IMR-90 (cell line): ENCODE data around the gene CNGB1. TPM values are rescaled to one million over a fixed set of nuclear protein-coding genes. Genes with fewer than 3 reads are reported as not detected.

Experiments used
- ATAC-seq: fragments of 200-7000 bp; cut with Tn5 transposase; 2 replicates; pipeline ENCODE4 v1.9.1; 2020; ENCODE audit warnings: low read depth, mild to moderate bottlenecking, moderate library complexity
- BruUV-seq: library from RNA; stranded (reverse); fragments of 400-500 nt; replicated peaks from 2 replicates; lab custom pipeline; 2021; lab: Mats Ljungman, UMichigan
- CTCF ChIA-PET: fragments of 300-600 bp; formaldehyde crosslinking; extraction: SDS; loops from one replicate; lab custom pipeline; 2021; ENCODE audit warnings: antibody characterized with exemption; lab: Yijun Ruan, JAX
- POLR2A ChIA-PET: fragments of 300-600 bp; sonication (Branson Sonifier 250); formaldehyde crosslinking; loops from one replicate; lab custom pipeline; 2022; ENCODE audit warnings: antibody characterized with exemption; ENCODE audit not compliant: unreplicated experiment; lab: Charles Lee
- DNase-seq: peaks from one replicate; pipeline ENCODE4 v3.0.0; 2013
- H2AFZ ChIP-seq: replicated peaks from 2 replicates; pipeline ENCODE3; 2013; ENCODE audit warnings: low read length, mild to moderate bottlenecking; ENCODE audit not compliant: poor library complexity
- H2AK5ac ChIP-seq: 2 replicates; pipeline ENCODE4 v1.6.1; 2013; ENCODE audit warnings: low read depth, low read length, inconsistent platforms
- H2AK9ac ChIP-seq: replicated peaks from 2 replicates; pipeline ENCODE3; 2013; ENCODE audit warnings: mild to moderate bottlenecking, low read depth, low read length, moderate library complexity; ENCODE audit not compliant: poor library complexity
- H2BK120ac ChIP-seq: 2 replicates; pipeline ENCODE4 v1.6.1; 2013; ENCODE audit warnings: low read depth, low read length, inconsistent platforms
- H2BK15ac ChIP-seq: 3 replicates; pipeline ENCODE4 v1.6.1; 2013; ENCODE audit warnings: low read depth, low read length, inconsistent platforms
- H2BK20ac ChIP-seq: 2 replicates; pipeline ENCODE4 v1.6.1; 2013; ENCODE audit warnings: low read depth, mild to moderate bottlenecking, inconsistent platforms, low read length, moderate library complexity
- H2BK5ac ChIP-seq: 2 replicates; pipeline ENCODE4 v1.6.1; 2013; ENCODE audit warnings: mild to moderate bottlenecking, low read depth, low read length, inconsistent platforms; ENCODE audit not compliant: poor library complexity, severe bottlenecking
- H3K14ac ChIP-seq: replicated peaks from 2 replicates; pipeline ENCODE4 v1.6.1; 2013; ENCODE audit warnings: low read depth, low read length, inconsistent platforms
- H3K18ac ChIP-seq: 2 replicates; pipeline ENCODE4 v1.6.1; 2013; ENCODE audit warnings: low read depth, low read length, control low read depth
- H3K23ac ChIP-seq: 2 replicates; pipeline ENCODE4 v1.6.1; 2013; ENCODE audit warnings: low read depth, low read length, inconsistent platforms
- H3K27ac ChIP-seq: 2 replicates; pipeline ENCODE4 v1.5.1; 2013; ENCODE audit warnings: mild to moderate bottlenecking, control low read depth, low read length; ENCODE audit not compliant: insufficient read depth
- H3K27me3 ChIP-seq: 2 replicates; pipeline ENCODE4 v1.6.1; 2013; ENCODE audit warnings: low read length; ENCODE audit not compliant: control insufficient read depth, insufficient read depth
- H3K36me3 ChIP-seq: 2 replicates; pipeline ENCODE4 v1.6.1; 2013; ENCODE audit warnings: low read length, mixed read lengths; ENCODE audit not compliant: control insufficient read depth, insufficient read depth
- H3K4ac ChIP-seq: 2 replicates; pipeline ENCODE4 v1.6.1; 2013; ENCODE audit warnings: low read depth, low read length, inconsistent platforms
- H3K4me1 ChIP-seq: 2 replicates; pipeline ENCODE4 v1.6.1; 2013; ENCODE audit warnings: low read length, mixed read lengths; ENCODE audit not compliant: control insufficient read depth, insufficient read depth
- H3K4me2 ChIP-seq: 2 replicates; pipeline ENCODE4 v1.6.1; 2013; ENCODE audit warnings: low read depth, mild to moderate bottlenecking, control low read depth, low read length, moderate library complexity
- H3K4me3 ChIP-seq: 2 replicates; pipeline ENCODE4 v1.5.1; 2013; ENCODE audit warnings: low read depth, mild to moderate bottlenecking, control low read depth, low read length, moderate library complexity; ENCODE audit not compliant: insufficient read depth
- H3K56ac ChIP-seq: 2 replicates; pipeline ENCODE4 v1.6.1; 2013; ENCODE audit warnings: low read length, inconsistent platforms; ENCODE audit not compliant: insufficient read depth; ENCODE audit errors: extremely low read depth
- H3K79me1 ChIP-seq, 2 experiments: 2 replicates each; pipeline ENCODE4 v1.6.1; 2013; ENCODE audit warnings: low read length in 2 of 2, inconsistent platforms in 1 of 2, low read depth in 1 of 2
- H3K9ac ChIP-seq: 2 replicates; pipeline ENCODE4 v1.6.1; 2013; ENCODE audit warnings: low read depth, low read length, control low read depth
- H3K9me1 ChIP-seq: 2 replicates; pipeline ENCODE4 v1.6.1; 2013; ENCODE audit warnings: low read length, inconsistent platforms; ENCODE audit not compliant: insufficient read depth
- H3K9me3 ChIP-seq: 2 replicates; pipeline ENCODE4 v1.6.1; 2013; ENCODE audit warnings: low read length; ENCODE audit not compliant: control insufficient read depth, insufficient read depth
- H4K20me1 ChIP-seq: 2 replicates; pipeline ENCODE4 v1.6.1; 2013; ENCODE audit warnings: low read length, inconsistent platforms; ENCODE audit not compliant: insufficient read depth
- H4K5ac ChIP-seq: 2 replicates; pipeline ENCODE4 v1.6.1; 2013; ENCODE audit warnings: mild to moderate bottlenecking, low read depth, low read length, control low read depth
- H4K8ac ChIP-seq, 2 experiments: 2 replicates each; pipeline ENCODE4 v1.6.1; 2013; ENCODE audit warnings: low read depth in 2 of 2, low read length in 2 of 2, control low read depth in 1 of 2, inconsistent platforms in 1 of 2
- H4K91ac ChIP-seq: 2 replicates; pipeline ENCODE4 v1.6.1; 2013; ENCODE audit warnings: low read depth, low read length, inconsistent platforms; ENCODE audit not compliant: insufficient read depth
- BHLHE40 ChIP-seq: fragments of 150-350 bp; IDR thresholded peaks from 2 replicates; pipeline ENCODE4 v1.6.1; 2016; ENCODE audit warnings: mild to moderate bottlenecking, low read depth, low read length
- CTCF ChIP-seq: conservative IDR thresholded peaks from 2 replicates; pipeline ENCODE4 v1.5.1; 2012; ENCODE audit warnings: mild to moderate bottlenecking, low read depth, low read length, improper control_type of control experiment
- FOS ChIP-seq: fragments of 150-350 bp; IDR thresholded peaks from 2 replicates; pipeline ENCODE4 v1.6.1; 2016; ENCODE audit warnings: low read depth, low read length
- MXI1 ChIP-seq: IDR thresholded peaks from 2 replicates; pipeline ENCODE4 v1.6.1; 2012; ENCODE audit warnings: low read depth, mild to moderate bottlenecking, low read length, moderate library complexity, borderline replicate concordance
- NFE2L2 ChIP-seq: fragments of 150-350 bp; IDR thresholded peaks from 2 replicates; pipeline ENCODE4 v1.6.1; 2016; ENCODE audit warnings: low read depth, mild to moderate bottlenecking, low read length
- RAD21 ChIP-seq: IDR thresholded peaks from 2 replicates; pipeline ENCODE4 v1.6.1; 2012; ENCODE audit warnings: low read length, improper control_type of control experiment
- RCOR1 ChIP-seq: IDR thresholded peaks from 2 replicates; pipeline ENCODE4 v1.6.1; 2012; ENCODE audit warnings: mild to moderate bottlenecking, low read length, improper control_type of control experiment; ENCODE audit not compliant: insufficient replicate concordance
- RFX5 ChIP-seq: IDR thresholded peaks from 2 replicates; pipeline ENCODE4 v1.8.0; 2012; ENCODE audit warnings: low read depth, mild to moderate bottlenecking, low read length, moderate library complexity
- WGBS, 2 experiments: methylation state at CpG; one replicate each; pipeline versions ENCODE4 v1.1.5 to v1.1.7; 2013; ENCODE audit warnings: missing lambda C conversion rate in 2 of 2; ENCODE audit not compliant: insufficient read length in 1 of 2; ENCODE audit errors: extremely low coverage in 2 of 2; 5-methylcytosine and 5-hydroxymethylcytosine counted together
- dilution Hi-C: fragments of 300-500 bp; cut with HindIII; formaldehyde crosslinking; loops from one replicate; pipeline ENCODE4 v1.14.3; 2018; ENCODE audit warnings: low sequenced_read_pairs; ENCODE audit not compliant: unreplicated experiment
- in situ Hi-C: fragments of 300-500 bp; cut with MboI; formaldehyde crosslinking; loops from 3 replicates; pipeline ENCODE4 v1.14.3; 2019; ENCODE audit warnings: low sequenced_read_pairs, inconsistent platforms, mixed read lengths
- intact Hi-C: fragments of 100-400 bp; cut with micrococcal nuclease; formaldehyde crosslinking; loops from 2 replicates; pipeline ENCODE4 v1.10.0; 2022
- polyA plus RNA-seq, 3 experiments: library from polyadenylated mRNA; depleted of rRNA; stranded (reverse); fragments of >200 nt; gene quantifications; 2 replicates each; pipeline ENCODE4 v1.2.3, GENCODE V29; 2012; ENCODE audit warnings: low replicate concordance in 1 of 3
- total RNA-seq: library from RNA; depleted of rRNA; stranded (reverse); fragments of >200 nt; gene quantifications from 2 replicates; pipeline ENCODE4 v1.2.3, GENCODE V29; 2012

CNGB1 gene
- total and polyA plus RNA-seq, 2 of the 4 experiments (the other 2 are of a cell fraction): not detected

GRCh38 chr16:57876210-57876609, 94.7 kb downstream of the CNGB1 start:
- Histone ChIP-seq H3K18ac (no peak overlapping the region), H3K79me1 (no peaks in the 10 kb centered on the region), H3K9me1 (no peaks in the 10 kb centered on the region), H2BK5ac (no peak overlapping the region), H3K9me3 (no peaks in the 10 kb centered on the region), H2BK120ac (no peak overlapping the region), H3K4me1 (peaks cover 3% of the 10 kb centered on the region), H3K4ac (no peak overlapping the region), H3K36me3 (no peaks in the 10 kb centered on the region), H4K91ac (no peak overlapping the region), H3K14ac (no peak overlapping the region), H2AFZ (no peak overlapping the region), H2AK9ac (no peak overlapping the region), H3K56ac (no peak overlapping the region), H4K20me1 (no peaks in the 10 kb centered on the region), H3K9ac (no peak overlapping the region), H4K5ac (no peak overlapping the region), H3K23ac (no peak overlapping the region), H3K27ac (no peak overlapping the region), H2AK5ac (no peak overlapping the region), H2BK15ac (no peak overlapping the region), H4K8ac (no peak overlapping the region), H3K4me3 (no peak overlapping the region), H3K4me2 (no peak overlapping the region), H3K27me3 (peaks cover 11% of the 10 kb centered on the region), H2BK20ac (no peak overlapping the region)
- no peak for TF ChIP-seq MXI1
- no peak for TF ChIP-seq RAD21
- TF ChIP-seq BHLHE40: no peak
- TF ChIP-seq CTCF: no peak
- TF ChIP-seq FOS: no peak
- no peak for TF ChIP-seq NFE2L2
- no peak for TF ChIP-seq RCOR1
- TF ChIP-seq RFX5: no peak
- WGBS, 2 experiments: no CpG with 5 or more reads among the region's 4 CpGs
- in situ Hi-C loops: no loop called here
- DNase-seq (no peak), ATAC-seq (no peak)
- ChIA-PET POLR2A (no interaction called here), CTCF (interaction anchor here (0.6 kb wide), 1 partner anchor 146 kb away, joined by 3 read pairs; no protein-coding TSS in a partner anchor)
- BruUV-seq: no TSS peak
- intact Hi-C loops: no loop called here
- dilution Hi-C loops: no loop called here
